Peyer's patch (tissue), 4 donors: ENCODE results near the gene CAMK2B.

Experiments
- POLR2A ChIP-seq, 2 donors: fragments of 450-650 bp; IDR thresholded peaks; one replicate each; pipeline ENCODE4 v1.5.1; 2017; ENCODE audit warnings: antibody characterized with exemption in 2 of 2, mild to moderate bottlenecking in 2 of 2, moderate library complexity in 2 of 2
- TF ChIP-seq, protein P1 (sequence below), 6 experiments: fragments of 450-650 bp in 4 of 6; fragments of 200-600 bp in 2 of 6; sonication (generic) in 1 of 6; IDR thresholded peaks; one replicate each; pipeline ENCODE4 v1.5.1; 2017 to 2019; ENCODE audit warnings: antibody characterized with exemption in 6 of 6, mild to moderate bottlenecking in 3 of 6, moderate library complexity in 1 of 6

- TF ChIP-seq, protein P1, sequence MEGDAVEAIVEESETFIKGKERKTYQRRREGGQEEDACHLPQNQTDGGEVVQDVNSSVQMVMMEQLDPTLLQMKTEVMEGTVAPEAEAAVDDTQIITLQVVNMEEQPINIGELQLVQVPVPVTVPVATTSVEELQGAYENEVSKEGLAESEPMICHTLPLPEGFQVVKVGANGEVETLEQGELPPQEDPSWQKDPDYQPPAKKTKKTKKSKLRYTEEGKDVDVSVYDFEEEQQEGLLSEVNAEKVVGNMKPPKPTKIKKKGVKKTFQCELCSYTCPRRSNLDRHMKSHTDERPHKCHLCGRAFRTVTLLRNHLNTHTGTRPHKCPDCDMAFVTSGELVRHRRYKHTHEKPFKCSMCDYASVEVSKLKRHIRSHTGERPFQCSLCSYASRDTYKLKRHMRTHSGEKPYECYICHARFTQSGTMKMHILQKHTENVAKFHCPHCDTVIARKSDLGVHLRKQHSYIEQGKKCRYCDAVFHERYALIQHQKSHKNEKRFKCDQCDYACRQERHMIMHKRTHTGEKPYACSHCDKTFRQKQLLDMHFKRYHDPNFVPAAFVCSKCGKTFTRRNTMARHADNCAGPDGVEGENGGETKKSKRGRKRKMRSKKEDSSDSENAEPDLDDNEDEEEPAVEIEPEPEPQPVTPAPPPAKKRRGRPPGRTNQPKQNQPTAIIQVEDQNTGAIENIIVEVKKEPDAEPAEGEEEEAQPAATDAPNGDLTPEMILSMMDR (IDR thresholded peaks at IDR 0.05): no peak
- TF ChIP-seq POLR2A (IDR thresholded peaks at IDR 0.05): no peak
Measured at GRCh38 chr7:44229546-44230105, 95.8 kb downstream of the CAMK2B start.
